ENCODE data around the gene SRGAP3. TPM values are rescaled to one million over a fixed set of nuclear protein-coding genes. Genes with fewer than 3 reads are reported as not detected.
A peak's percentile ranks its signal among the peaks of the same experiment; 100 is the strongest.

The SRGAP3 gene
- total and polyA plus RNA-seq, 2 experiments from 2014 or later: 0.89 to 1.7 TPM

- no peak for DNase-seq
- Histone ChIP-seq H3K9ac (no peak overlapping the region), H4K20me1 (ENCODE audit: insufficient read depth) (no peaks in the 10 kb centered on the region), H3K36me3 (ENCODE audit: low read depth) (no peaks in the 10 kb centered on the region), H3K4me2 (ENCODE audit: unreplicated experiment) (no peak overlapping the region), H3K9me3 (ENCODE audit: low read depth) (no peaks in the 10 kb centered on the region), H3K79me2 (ENCODE audit: insufficient read depth) (no peaks in the 10 kb centered on the region), H3K27me3 (replicated peaks; ENCODE audit: insufficient read depth) (no peaks in the 10 kb centered on the region), H2AFZ (no peak overlapping the region), H3K9me2 (ENCODE audit: insufficient read depth) (no peaks in the 10 kb centered on the region), H3F3A (ENCODE audit: insufficient read depth) (peaks cover 8% of the 10 kb centered on the region), H3K4me3 (no peak overlapping the region), H3K27ac (no peak overlapping the region), H3K4me1 (ENCODE audit: insufficient read depth) (peaks cover 5% of the 10 kb centered on the region)
- 77 to 81% methylated on average over 13 of the region's 13 CpGs for WGBS, 2 experiments (ENCODE audit: low coverage in 1 of 2, low lambda C conversion rate in 2 of 2, missing lambda C conversion rate in 2 of 2)
- TF ChIP-seq EZH2 (IDR thresholded peaks at IDR 0.05; ENCODE audit: insufficient read depth, poor library complexity, severe bottlenecking) (no peak), EZH2phosphoT487 (IDR thresholded peaks at IDR 0.05; ENCODE audit: insufficient read depth, low read depth) (no peak)
- in situ Hi-C loops (cut with MboI): no loop called here
Observed at GRCh38 chr3:9158865-9159630, 90.4 kb downstream of the SRGAP3 start.

DNA sequence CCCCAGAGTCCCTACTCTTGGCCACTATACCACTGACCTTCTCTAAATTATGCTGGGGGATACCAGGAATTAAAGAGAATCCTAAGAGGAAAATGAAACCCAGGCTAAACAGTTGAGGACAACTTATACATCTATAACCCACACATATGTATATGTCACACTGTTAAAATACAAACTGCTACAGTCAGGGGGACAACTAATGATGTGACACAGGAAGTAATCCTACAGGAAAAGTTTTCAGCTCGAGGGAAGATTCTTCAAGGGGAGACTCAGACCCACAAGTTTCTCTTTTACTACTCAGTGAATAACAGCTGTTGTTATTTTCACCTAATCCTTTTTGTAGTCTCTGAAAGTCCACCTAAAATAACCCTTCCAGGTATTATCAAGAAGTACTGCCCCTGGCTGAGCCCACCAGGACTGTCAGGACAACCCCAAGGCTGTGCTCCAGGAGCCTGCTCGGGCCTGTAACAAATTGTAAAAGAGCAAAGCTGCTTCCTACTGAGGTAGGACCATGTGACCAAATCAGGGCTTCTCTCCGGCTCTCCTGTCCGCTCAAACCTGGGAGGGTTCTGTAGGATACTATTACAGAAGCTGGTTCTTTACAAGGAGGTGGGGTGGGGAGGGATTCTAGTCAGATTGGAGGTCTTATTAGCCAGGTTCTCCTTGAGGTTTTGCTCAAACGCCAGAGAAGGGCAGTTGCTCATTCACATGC, 91.6 kb downstream of the SRGAP3 start:
- Histone ChIP-seq H3K27me3 (replicated peaks; ENCODE audit: insufficient read depth) (no peaks in the 10 kb centered on the region), H3K79me2 (ENCODE audit: insufficient read depth) (no peaks in the 10 kb centered on the region), H3K4me1 (ENCODE audit: insufficient read depth) (peaks cover 9% of the 10 kb centered on the region), H3K9ac (no peak overlapping the region), H3K36me3 (ENCODE audit: low read depth) (no peaks in the 10 kb centered on the region), H2AFZ (peak overlapping the region; percentile 11; the same call in 1 of the 2 replicates), H3K4me3 (no peak overlapping the region), H3F3A (ENCODE audit: insufficient read depth) (peaks cover 8% of the 10 kb centered on the region), H3K9me3 (ENCODE audit: low read depth) (no peaks in the 10 kb centered on the region), H3K9me2 (ENCODE audit: insufficient read depth) (no peaks in the 10 kb centered on the region), H3K4me2 (ENCODE audit: unreplicated experiment) (no peak overlapping the region), H3K27ac (no peak overlapping the region), H4K20me1 (ENCODE audit: insufficient read depth) (no peaks in the 10 kb centered on the region)
- DNase-seq: no peak
- WGBS, 2 experiments (ENCODE audit: low coverage in 1 of 2, low lambda C conversion rate in 2 of 2, missing lambda C conversion rate in 2 of 2): 68% methylated on average over 5 of the region's 5 CpGs
- in situ Hi-C loops (cut with MboI): no loop called here
- TF ChIP-seq EZH2 (IDR thresholded peaks at IDR 0.05; ENCODE audit: insufficient read depth, poor library complexity, severe bottlenecking): no peak
- TF ChIP-seq EZH2phosphoT487 (IDR thresholded peaks at IDR 0.05; ENCODE audit: insufficient read depth, low read depth): no peak

DNA sequence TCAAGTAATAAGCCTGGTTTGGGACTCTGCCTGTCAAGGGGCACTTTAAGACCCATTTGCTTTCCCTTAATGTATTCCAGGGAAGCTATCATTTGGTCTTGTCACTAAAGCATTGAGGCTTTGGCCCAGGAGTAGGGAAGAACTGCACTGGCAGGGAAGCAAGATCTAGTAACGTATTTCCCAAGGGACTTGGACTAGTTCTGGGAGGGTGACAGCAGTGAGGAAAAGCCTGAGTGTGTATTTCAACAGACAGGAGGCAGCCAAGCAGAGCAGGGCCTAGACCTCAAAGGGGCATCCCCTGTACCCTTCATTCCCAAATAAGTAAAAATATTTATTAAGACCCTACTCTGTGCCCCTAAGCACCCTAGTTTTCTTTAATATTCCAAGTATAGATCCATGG, 92.8 kb downstream of the SRGAP3 start:
- H3K9me3 ChIP-seq (ENCODE audit: low read depth): no peaks in the 10 kb centered on the region
- H3K9ac ChIP-seq: no peak overlapping the region
- H3K4me1 ChIP-seq (ENCODE audit: insufficient read depth): peaks cover 9% of the 10 kb centered on the region
- no peak overlapping the region for H2AFZ ChIP-seq
- H3K4me2 ChIP-seq (ENCODE audit: unreplicated experiment): no peak overlapping the region
- no peak overlapping the region for H3K4me3 ChIP-seq
- no peak for DNase-seq
- in situ Hi-C loops (cut with MboI): no loop called here
- no peak for TF ChIP-seq EZH2 (IDR thresholded peaks at IDR 0.05; ENCODE audit: insufficient read depth, poor library complexity, severe bottlenecking)
- TF ChIP-seq EZH2phosphoT487 (IDR thresholded peaks at IDR 0.05; ENCODE audit: insufficient read depth, low read depth): no peak
- H3K36me3 ChIP-seq (ENCODE audit: low read depth): no peaks in the 10 kb centered on the region
- no peaks in the 10 kb centered on the region for H3K27me3 ChIP-seq (replicated peaks; ENCODE audit: insufficient read depth)
- 41 to 48% methylated on average over 1 of the region's 1 CpG for WGBS, 2 experiments (ENCODE audit: low coverage in 1 of 2, low lambda C conversion rate in 2 of 2, missing lambda C conversion rate in 2 of 2)
- no peaks in the 10 kb centered on the region for H4K20me1 ChIP-seq (ENCODE audit: insufficient read depth)
- peaks cover 8% of the 10 kb centered on the region for H3F3A ChIP-seq (ENCODE audit: insufficient read depth)
- no peak overlapping the region for H3K27ac ChIP-seq
- no peaks in the 10 kb centered on the region for H3K79me2 ChIP-seq (ENCODE audit: insufficient read depth)
- H3K9me2 ChIP-seq (ENCODE audit: insufficient read depth): no peaks in the 10 kb centered on the region

DNA sequence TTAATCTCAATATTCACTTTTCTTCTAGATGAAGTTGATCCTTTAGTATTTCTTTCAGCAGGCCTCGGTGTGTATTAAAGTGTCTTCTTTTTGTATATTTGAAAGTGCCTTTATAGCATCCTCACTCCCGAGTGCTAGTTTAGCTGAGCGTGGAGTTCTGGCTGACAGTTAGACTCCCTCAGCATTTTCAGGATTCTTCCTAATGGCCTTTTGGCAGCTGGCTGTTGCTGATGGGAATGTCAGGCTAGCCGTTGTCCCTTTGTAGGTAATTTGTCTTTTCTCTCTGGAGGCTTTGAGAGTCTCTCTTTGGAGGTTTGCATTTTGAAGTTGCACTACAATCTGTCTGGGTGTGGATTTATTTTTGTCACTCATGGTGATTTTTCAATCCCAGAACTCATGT, 94.4 kb downstream of the SRGAP3 start:
- no peak overlapping the region for H3K4me2 ChIP-seq (ENCODE audit: unreplicated experiment)
- H4K20me1 ChIP-seq (ENCODE audit: insufficient read depth): no peaks in the 10 kb centered on the region
- peaks cover 8% of the 10 kb centered on the region for H3F3A ChIP-seq (ENCODE audit: insufficient read depth)
- no peaks in the 10 kb centered on the region for H3K36me3 ChIP-seq (ENCODE audit: low read depth)
- in situ Hi-C loops (cut with MboI): no loop called here
- H3K9ac ChIP-seq: no peak overlapping the region
- no peak overlapping the region for H2AFZ ChIP-seq
- H3K9me2 ChIP-seq (ENCODE audit: insufficient read depth): no peaks in the 10 kb centered on the region
- WGBS, 2 experiments (ENCODE audit: low coverage in 1 of 2, low lambda C conversion rate in 2 of 2, missing lambda C conversion rate in 2 of 2): 22 to 27% methylated on average over 4 of the region's 4 CpGs
- no peaks in the 10 kb centered on the region for H3K9me3 ChIP-seq (ENCODE audit: low read depth)
- no peak overlapping the region for H3K4me3 ChIP-seq
- H3K27ac ChIP-seq: no peak overlapping the region
- H3K27me3 ChIP-seq (replicated peaks; ENCODE audit: insufficient read depth): no peaks in the 10 kb centered on the region
- DNase-seq: no peak
- H3K4me1 ChIP-seq (ENCODE audit: insufficient read depth): peaks cover 9% of the 10 kb centered on the region
- no peaks in the 10 kb centered on the region for H3K79me2 ChIP-seq (ENCODE audit: insufficient read depth)
- TF ChIP-seq EZH2phosphoT487 (IDR thresholded peaks at IDR 0.05; ENCODE audit: insufficient read depth, low read depth) (no peak), EZH2 (IDR thresholded peaks at IDR 0.05; ENCODE audit: insufficient read depth, poor library complexity, severe bottlenecking) (no peak)
